Activated naive CD8-positive, alpha-beta T cell treated with anti-CD3 and anti-CD28 coated beads, Interleukin-2, amount 10 ng/mL, durations not matched to agents 7 days and 5 days (primary cell): ENCODE measurements around the gene THOC7. TPM values are rescaled to one million over a fixed set of nuclear protein-coding genes. Genes with fewer than 3 reads are reported as not detected.

Source experiments
- ATAC-seq: fragments of 150-1000 bp; cut with Tn5 transposase; one replicate; pipeline ENCODE4 v1.10.0; 2021; ENCODE audit warnings: low read depth, moderate library complexity
- POLR2A ChIA-PET: fragments of 350-600 bp; sonication (Branson Sonifier 250); formaldehyde crosslinking; loops from one replicate; lab custom pipeline; 2021; ENCODE audit warnings: antibody characterized with exemption; lab: Charles Lee
- DNase-seq: peaks from one replicate; pipeline ENCODE4 v3.0.0; 2021
- H3K27ac Mint-ChIP-seq: one replicate; pipeline ENCODE4 v1.8.0; 2022; ENCODE audit warnings: mild to moderate bottlenecking, mixed read lengths
- H3K27me3 Mint-ChIP-seq: one replicate; pipeline ENCODE4 v1.8.0; 2022; ENCODE audit warnings: mild to moderate bottlenecking, moderate library complexity, mixed read lengths
- H3K36me3 Mint-ChIP-seq: one replicate; pipeline ENCODE4 v1.8.0; 2021; ENCODE audit warnings: mild to moderate bottlenecking, mixed read lengths
- H3K4me1 Mint-ChIP-seq: one replicate; pipeline ENCODE4 v1.8.0; 2021; ENCODE audit warnings: mixed read lengths
- H3K4me3 Mint-ChIP-seq: one replicate; pipeline ENCODE4 v1.8.0; 2022; ENCODE audit warnings: mild to moderate bottlenecking, moderate library complexity, mixed read lengths
- H3K9me3 Mint-ChIP-seq: one replicate; pipeline ENCODE4 v1.8.0; 2021; ENCODE audit warnings: mixed read lengths
- total RNA-seq, 2 experiments: library from RNA; stranded (reverse); gene quantifications; one replicate each; pipeline ENCODE4 v1.2.3, GENCODE V29; 2021

The THOC7 gene
- total RNA-seq, 2 experiments from 2014 or later = 70.1 to 77.4 TPM

DNA sequence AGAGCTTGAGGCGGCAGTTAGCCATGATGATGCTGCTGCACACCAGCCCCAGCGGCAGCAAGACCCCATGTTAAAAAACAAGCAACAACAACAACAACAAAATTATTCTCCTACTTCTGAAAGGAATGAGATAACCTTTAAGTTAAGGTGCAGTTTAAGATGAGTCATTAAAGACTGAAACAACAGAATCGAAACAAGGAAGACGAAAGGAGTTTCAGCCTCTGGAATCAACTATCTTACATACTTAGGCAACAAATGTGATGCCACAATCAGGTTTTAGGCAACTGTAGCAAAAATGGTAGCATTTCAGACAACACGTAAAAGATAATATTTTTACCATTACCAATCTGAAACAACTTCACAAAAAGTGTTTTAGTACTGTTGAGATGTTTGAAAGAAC is 36.4 kb upstream of the THOC7 start:
- DNase-seq (no peak), ATAC-seq (no peak)
- POLR2A ChIA-PET = no interaction called here
- H3K27ac Mint-ChIP-seq = peak overlapping the region; percentile 42
- H3K36me3 Mint-ChIP-seq = peaks cover 31% of the 10 kb centered on the region
- H3K4me1 Mint-ChIP-seq = peaks cover 17% of the 10 kb centered on the region
- no peak overlapping the region for H3K4me3 Mint-ChIP-seq
- no peaks in the 10 kb centered on the region for H3K9me3 Mint-ChIP-seq
- H3K27me3 Mint-ChIP-seq = no peaks in the 10 kb centered on the region

DNA sequence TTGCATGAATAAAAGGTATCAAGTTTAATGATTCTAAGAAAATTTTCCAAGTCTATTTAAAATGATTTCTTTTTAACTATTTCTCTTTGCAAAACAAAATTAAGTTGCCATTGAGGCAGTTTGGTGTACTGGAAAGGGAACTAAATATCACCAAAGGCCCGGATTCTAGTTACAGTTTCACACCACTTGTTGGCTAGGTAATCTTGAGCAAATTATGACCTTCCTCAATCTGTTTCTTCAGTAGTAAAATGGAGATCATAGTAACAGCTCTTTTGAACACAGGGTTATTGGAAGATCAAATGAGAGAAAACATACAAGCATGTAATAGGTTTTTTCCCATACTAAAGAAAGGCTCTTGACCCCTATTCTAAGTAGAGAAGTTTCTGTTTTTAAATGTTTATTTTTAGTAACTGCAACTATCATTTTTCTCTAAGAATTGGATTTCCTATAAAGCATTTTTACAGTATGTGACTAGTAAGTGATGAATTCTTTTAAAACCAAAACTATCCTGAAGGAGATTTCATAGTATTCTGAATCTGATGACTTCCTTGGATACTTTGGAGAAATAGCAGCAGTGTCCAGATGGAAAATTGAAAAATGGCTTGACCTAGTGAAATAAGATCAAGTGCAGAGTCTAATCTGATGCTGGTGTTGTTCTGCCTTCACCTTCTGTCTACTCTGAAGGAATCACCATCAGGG is 32.9 kb upstream of the THOC7 start:
- POLR2A ChIA-PET = no interaction called here
- ATAC-seq (no peak), DNase-seq (no peak)
- H3K4me1 Mint-ChIP-seq = peaks cover 22% of the 10 kb centered on the region
- H3K36me3 Mint-ChIP-seq = peaks cover 39% of the 10 kb centered on the region
- H3K27me3 Mint-ChIP-seq = no peaks in the 10 kb centered on the region
- no peak overlapping the region for H3K27ac Mint-ChIP-seq
- no peak overlapping the region for H3K4me3 Mint-ChIP-seq
- H3K9me3 Mint-ChIP-seq = no peaks in the 10 kb centered on the region

GRCh38 chr3:63895422-63896189 is 32.0 kb upstream of the THOC7 start:
- peaks cover 22% of the 10 kb centered on the region for H3K4me1 Mint-ChIP-seq
- H3K4me3 Mint-ChIP-seq = no peak overlapping the region
- no peak for ATAC-seq
- H3K27ac Mint-ChIP-seq = no peak overlapping the region
- no peaks in the 10 kb centered on the region for H3K9me3 Mint-ChIP-seq
- no peaks in the 10 kb centered on the region for H3K27me3 Mint-ChIP-seq
- peaks cover 38% of the 10 kb centered on the region for H3K36me3 Mint-ChIP-seq
- DNase-seq = no peak
- POLR2A ChIA-PET = no interaction called here

GRCh38 chr3:63892773-63893352 is 29.3 kb upstream of the THOC7 start:
- peaks cover 25% of the 10 kb centered on the region for H3K36me3 Mint-ChIP-seq
- POLR2A ChIA-PET = no interaction called here
- ATAC-seq (no peak), DNase-seq (no peak)
- H3K9me3 Mint-ChIP-seq = no peaks in the 10 kb centered on the region
- H3K27ac Mint-ChIP-seq = no peak overlapping the region
- H3K4me3 Mint-ChIP-seq = no peak overlapping the region
- H3K4me1 Mint-ChIP-seq = peaks cover 14% of the 10 kb centered on the region
- no peaks in the 10 kb centered on the region for H3K27me3 Mint-ChIP-seq

DNA sequence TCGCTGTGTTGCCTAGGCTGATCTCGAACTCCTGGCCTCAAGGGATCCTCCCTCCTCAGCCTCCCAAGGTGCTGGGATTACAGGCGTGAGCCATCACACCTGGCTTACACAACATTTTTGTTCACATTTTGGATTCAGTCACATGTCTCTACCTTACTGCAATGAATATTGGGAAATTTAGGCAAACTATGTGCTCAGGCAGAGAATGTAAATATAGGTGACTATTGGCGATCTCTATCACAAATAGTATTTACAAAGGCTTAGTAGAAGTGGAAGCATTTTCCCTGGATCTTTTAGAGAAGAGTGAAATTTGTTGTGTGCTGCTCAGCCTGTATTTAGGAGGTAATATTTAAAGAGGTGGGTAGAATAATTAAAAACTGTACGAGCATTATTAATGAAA is 27.9 kb upstream of the THOC7 start:
- H3K4me1 Mint-ChIP-seq = peaks cover 14% of the 10 kb centered on the region

GRCh38 chr3:63886858-63887257 is 23.3 kb upstream of the THOC7 start:
- Mint-ChIP-seq H3K36me3 (peaks cover 12% of the 10 kb centered on the region), H3K27me3 (no peaks in the 10 kb centered on the region), H3K9me3 (no peaks in the 10 kb centered on the region), H3K4me3 (no peak overlapping the region), H3K27ac (no peak overlapping the region), H3K4me1 (peaks cover 9% of the 10 kb centered on the region)
- no peak for ATAC-seq
- POLR2A ChIA-PET = no interaction called here
- no peak for DNase-seq

More for the DNA sequence above, 27.9 kb upstream of the THOC7 start:
- H3K27me3 Mint-ChIP-seq = no peaks in the 10 kb centered on the region
- H3K36me3 Mint-ChIP-seq = peaks cover 25% of the 10 kb centered on the region
- no peak for DNase-seq
- POLR2A ChIA-PET = no interaction called here
- H3K4me3 Mint-ChIP-seq = no peak overlapping the region
- H3K9me3 Mint-ChIP-seq = no peaks in the 10 kb centered on the region
- ATAC-seq = no peak
- no peak overlapping the region for H3K27ac Mint-ChIP-seq

GRCh38 chr3:63880653-63881052 is 17.0 kb upstream of the THOC7 start:
- peaks cover 6% of the 10 kb centered on the region for H3K36me3 Mint-ChIP-seq
- no peak overlapping the region for H3K4me3 Mint-ChIP-seq
- H3K27ac Mint-ChIP-seq = no peak overlapping the region
- POLR2A ChIA-PET = no interaction called here
- ATAC-seq (no peak), DNase-seq (no peak)
- H3K4me1 Mint-ChIP-seq = peaks cover 25% of the 10 kb centered on the region
- H3K27me3 Mint-ChIP-seq = no peaks in the 10 kb centered on the region
- no peaks in the 10 kb centered on the region for H3K9me3 Mint-ChIP-seq

DNA sequence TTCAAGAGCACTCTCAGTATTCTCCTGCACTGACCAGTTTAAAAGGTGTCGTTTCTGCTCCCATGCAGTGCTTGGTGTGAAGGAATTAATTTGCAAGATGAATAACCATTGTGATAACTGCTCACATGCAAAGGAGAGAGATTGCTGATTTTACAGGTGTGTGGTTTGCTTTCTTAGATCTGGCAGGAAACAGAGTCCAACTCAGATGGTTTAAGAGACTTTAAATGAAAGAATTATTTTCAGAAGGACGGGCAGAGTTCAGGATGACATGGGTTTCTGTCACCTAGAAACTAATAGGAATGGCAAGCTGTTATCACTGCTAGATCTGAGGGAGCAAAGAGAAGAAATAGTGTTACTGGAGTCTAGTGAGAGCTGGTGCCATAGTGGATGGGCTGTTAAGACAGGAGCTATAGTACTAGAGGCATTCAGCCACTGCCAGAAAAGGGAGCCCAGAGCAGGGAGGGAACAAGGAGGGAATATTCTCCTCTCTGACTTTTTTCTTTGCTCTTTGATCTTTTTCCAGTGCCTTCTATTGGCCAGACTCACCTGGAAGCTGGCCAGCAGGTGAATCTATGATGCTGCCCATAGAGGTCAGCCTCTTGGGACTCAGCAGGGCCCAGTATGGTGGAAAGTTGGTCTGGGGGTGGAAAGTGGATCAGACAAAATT is 14.9 kb upstream of the THOC7 start:
- POLR2A ChIA-PET = no interaction called here
- Mint-ChIP-seq H3K4me3 (no peak overlapping the region), H3K27me3 (no peaks in the 10 kb centered on the region), H3K27ac (no peak overlapping the region), H3K9me3 (no peaks in the 10 kb centered on the region), H3K36me3 (no peaks in the 10 kb centered on the region), H3K4me1 (peaks cover 28% of the 10 kb centered on the region)
- ATAC-seq (peak; percentile 63), DNase-seq (no peak)

- DNase-seq = no peak
These were observed 14.3 kb upstream of the THOC7 start for GRCh38 chr3:63877737-63878393.

GRCh38 chr3:63876260-63876659 is 12.7 kb upstream of the THOC7 start:
- H3K9me3 Mint-ChIP-seq = no peaks in the 10 kb centered on the region
- ATAC-seq (no peak), DNase-seq (no peak)
- H3K27ac Mint-ChIP-seq = no peak overlapping the region
- H3K4me1 Mint-ChIP-seq = peaks cover 28% of the 10 kb centered on the region
- H3K36me3 Mint-ChIP-seq = peaks cover 1% of the 10 kb centered on the region
- POLR2A ChIA-PET = no interaction called here
- H3K4me3 Mint-ChIP-seq = no peak overlapping the region
- no peaks in the 10 kb centered on the region for H3K27me3 Mint-ChIP-seq

More at GRCh38 chr3:63877737-63878393, 14.3 kb upstream of the THOC7 start:
- POLR2A ChIA-PET = no interaction called here
- no peak for ATAC-seq
- Mint-ChIP-seq H3K36me3 (no peaks in the 10 kb centered on the region), H3K9me3 (no peaks in the 10 kb centered on the region), H3K27ac (no peak overlapping the region), H3K4me3 (no peak overlapping the region), H3K4me1 (peaks cover 28% of the 10 kb centered on the region), H3K27me3 (no peaks in the 10 kb centered on the region)

GRCh38 chr3:63875510-63875909 is 11.9 kb upstream of the THOC7 start:
- no peaks in the 10 kb centered on the region for H3K9me3 Mint-ChIP-seq
- peaks cover 1% of the 10 kb centered on the region for H3K36me3 Mint-ChIP-seq
- ATAC-seq (no peak), DNase-seq (no peak)
- no peak overlapping the region for H3K27ac Mint-ChIP-seq
- no peaks in the 10 kb centered on the region for H3K27me3 Mint-ChIP-seq
- POLR2A ChIA-PET = no interaction called here
- no peak overlapping the region for H3K4me3 Mint-ChIP-seq
- peaks cover 30% of the 10 kb centered on the region for H3K4me1 Mint-ChIP-seq

DNA sequence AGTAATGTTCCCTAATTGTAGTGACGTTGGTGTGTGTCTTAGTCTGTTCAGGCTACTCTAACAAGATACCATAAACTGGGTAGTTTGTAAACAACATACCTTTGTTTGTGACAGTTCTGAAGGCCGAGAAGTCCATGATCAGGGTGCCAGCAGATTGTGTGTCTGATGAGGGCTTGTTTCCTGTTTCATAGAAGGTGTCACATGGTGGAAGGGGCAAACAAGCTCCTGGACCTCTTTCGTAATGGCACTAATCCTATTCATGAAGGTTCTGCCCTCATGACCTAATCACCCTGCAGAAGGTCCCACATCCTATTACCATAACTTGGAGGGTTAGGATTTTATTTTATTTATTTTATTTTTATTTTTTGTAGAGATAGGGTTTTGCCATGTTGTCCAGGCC is 11.2 kb upstream of the THOC7 start:
- H3K4me1 Mint-ChIP-seq = peaks cover 30% of the 10 kb centered on the region
- no peak overlapping the region for H3K27ac Mint-ChIP-seq
- H3K9me3 Mint-ChIP-seq = no peaks in the 10 kb centered on the region
- H3K36me3 Mint-ChIP-seq = peaks cover 1% of the 10 kb centered on the region
- no peak overlapping the region for H3K4me3 Mint-ChIP-seq
- no peaks in the 10 kb centered on the region for H3K27me3 Mint-ChIP-seq
- POLR2A ChIA-PET = no interaction called here
- ATAC-seq (no peak), DNase-seq (no peak)
